ENCODE results near the gene SRGAP1. TPM values are rescaled to one million over a fixed set of nuclear protein-coding genes. Genes with fewer than 3 reads are reported as not detected.
"Not testable (repeated sequence)": the region's sequence is repeated elsewhere in the genome, so short reads cannot be mapped to it uniquely, and the experiment has no call there.

Gene SRGAP1
- total and polyA plus RNA-seq, 2 of the 4 experiments (the other 2 are of a cell fraction): 10.0 to 10.2 TPM

- H3K18ac ChIP-seq (ENCODE audit: low read depth, low read length); H2BK120ac ChIP-seq (ENCODE audit: low read depth, low read length); H3K27me3 ChIP-seq (ENCODE audit: control insufficient read depth, insufficient read depth, low read length); BruUV-seq (replicated peaks); H3K56ac ChIP-seq (ENCODE audit: extremely low read depth, insufficient read depth, low read length); H3K27ac ChIP-seq (ENCODE audit: insufficient read depth, low read length); H3K14ac ChIP-seq (replicated peaks; ENCODE audit: low read depth, low read length); H2AFZ ChIP-seq (replicated peaks; ENCODE audit: low read length, poor library complexity); H2BK5ac ChIP-seq (ENCODE audit: low read depth, low read length, poor library complexity, severe bottlenecking); ATAC-seq (ENCODE audit: low read depth); H2BK15ac ChIP-seq (ENCODE audit: low read depth, low read length); H4K20me1 ChIP-seq (ENCODE audit: insufficient read depth, low read length); H2BK20ac ChIP-seq (ENCODE audit: low read depth, low read length); H4K8ac ChIP-seq (ENCODE audit: low read depth in 2 of 2, low read length in 2 of 2); H3K9ac ChIP-seq (ENCODE audit: low read depth, low read length); H2AK5ac ChIP-seq (ENCODE audit: low read depth, low read length); H3K4me3 ChIP-seq (ENCODE audit: insufficient read depth, low read depth, low read length); H3K9me1 ChIP-seq (ENCODE audit: insufficient read depth, low read length); H3K9me3 ChIP-seq (ENCODE audit: control insufficient read depth, insufficient read depth, low read length); H4K91ac ChIP-seq (ENCODE audit: insufficient read depth, low read depth, low read length); POLR2A ChIA-PET (ENCODE audit: unreplicated experiment); H3K4me2 ChIP-seq (ENCODE audit: low read depth, low read length); dilution Hi-C loops (cut with HindIII; ENCODE audit: low sequenced_read_pairs, unreplicated experiment); CTCF ChIA-PET; H3K23ac ChIP-seq (ENCODE audit: low read depth, low read length); H3K4me1 ChIP-seq (ENCODE audit: control insufficient read depth, insufficient read depth, low read length); in situ Hi-C loops (cut with MboI; ENCODE audit: low sequenced_read_pairs); H3K4ac ChIP-seq (ENCODE audit: low read depth, low read length); DNase-seq; H4K5ac ChIP-seq (ENCODE audit: low read depth, low read length); H2AK9ac ChIP-seq (replicated peaks; ENCODE audit: low read depth, low read length, poor library complexity): not testable (repeated sequence)
- intact Hi-C loops (cut with micrococcal nuclease): loop anchor here (10.0 kb wide), 1 partner anchor 167 kb away; no protein-coding TSS in a partner anchor
- 82% methylated on average over 2 of the region's 8 CpGs; no CpG with 5 or more reads in 1 of the 2 experiments for WGBS, 2 experiments (ENCODE audit: extremely low coverage in 2 of 2, insufficient read length in 1 of 2)
- peaks cover 16% of the 10 kb centered on the region for H3K36me3 ChIP-seq (ENCODE audit: control insufficient read depth, insufficient read depth, low read length)
- peaks cover 53 to 70% of the 10 kb centered on the region in 2 experiments for H3K79me1 ChIP-seq (ENCODE audit: low read depth in 1 of 2, low read length in 2 of 2)
These were observed 173.6 kb downstream of the SRGAP1 start for GRCh38 chr12:64018116-64018515.
